GM21717 (cell line): ENCODE data around the gene NUDCD2.

Experiments
- ATAC-seq: cut with Tn5 transposase; IDR thresholded peaks from one replicate; pipeline ENCODE4 v1.9.1; 2021; ENCODE audit warnings: mild to moderate bottlenecking, moderate library complexity; ENCODE audit not compliant: unreplicated experiment

The NUDCD2 gene, protein sequence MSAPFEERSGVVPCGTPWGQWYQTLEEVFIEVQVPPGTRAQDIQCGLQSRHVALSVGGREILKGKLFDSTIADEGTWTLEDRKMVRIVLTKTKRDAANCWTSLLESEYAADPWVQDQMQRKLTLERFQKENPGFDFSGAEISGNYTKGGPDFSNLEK

DNA sequence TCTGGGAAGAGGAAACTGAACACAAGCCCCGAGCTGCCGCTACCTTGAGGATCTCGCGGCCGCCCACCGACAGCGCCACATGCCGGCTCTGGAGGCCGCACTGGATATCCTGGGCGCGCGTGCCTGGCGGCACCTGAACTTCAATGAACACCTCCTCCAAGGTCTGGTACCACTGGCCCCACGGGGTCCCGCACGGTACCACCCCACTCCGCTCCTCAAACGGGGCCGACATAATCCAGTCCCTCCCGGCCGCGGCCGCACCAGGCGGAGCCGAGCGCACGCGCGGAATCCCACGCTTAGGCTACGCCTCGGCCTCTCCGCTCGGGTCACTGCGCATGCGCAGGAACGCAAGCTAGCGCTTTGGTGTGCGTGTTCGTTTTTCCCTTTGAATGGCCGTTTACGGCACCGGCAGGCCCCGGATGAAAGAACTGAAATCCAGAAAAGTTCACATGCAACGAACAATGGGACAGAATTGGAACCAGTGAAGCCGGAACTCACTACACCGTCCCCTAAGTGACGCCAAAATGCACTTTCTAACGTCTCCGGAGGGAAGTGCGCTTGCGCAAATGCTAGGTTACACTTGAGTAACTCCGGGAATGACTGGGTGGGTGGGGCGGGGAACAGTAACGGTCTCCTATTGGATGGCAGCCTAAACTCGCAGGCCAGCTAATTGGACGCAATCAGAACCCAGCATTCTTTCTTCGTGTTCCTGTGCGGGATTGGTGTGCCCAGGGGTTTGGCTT lies at the start of gene NUDCD2:
Gene NUDCD2 (minus strand): TSS at position 284 of the 743 bp plus-strand sequence. CDS start 52 bp downstream, at position 232.
- ATAC-seq = peak; percentile 85

DNA sequence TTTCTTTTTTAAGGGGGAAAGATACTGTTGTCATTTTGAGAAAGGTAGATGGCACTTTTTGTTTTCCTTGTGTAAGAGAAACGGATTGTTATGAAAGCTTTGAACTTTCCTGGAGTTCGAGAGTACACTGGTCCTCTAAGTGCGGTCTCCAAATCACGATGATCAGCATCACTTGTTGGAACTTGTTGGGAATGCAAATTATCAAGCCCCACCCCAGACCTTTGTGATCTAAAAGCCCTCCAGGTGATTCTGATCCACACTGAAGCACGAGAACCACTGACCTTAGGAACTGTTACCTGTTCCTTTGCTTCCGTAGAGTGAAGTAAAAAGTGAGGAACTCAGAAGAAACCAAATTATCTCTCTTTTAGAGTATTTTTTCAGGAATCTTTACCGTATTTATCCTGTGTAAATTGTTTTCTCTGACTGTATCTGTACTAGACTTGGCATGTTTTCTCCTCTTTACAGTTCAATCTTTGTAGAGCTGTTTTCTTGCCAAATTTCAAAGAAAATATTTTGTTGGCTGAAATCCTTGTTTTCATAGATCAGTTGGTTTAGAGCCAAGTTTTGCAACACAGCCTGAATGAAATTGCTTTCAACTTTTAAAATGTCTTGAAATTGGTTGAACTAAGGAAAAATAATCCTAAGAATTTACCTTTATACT lies 49.5 kb upstream of the NUDCD2 start:
- ATAC-seq = no peak

DNA sequence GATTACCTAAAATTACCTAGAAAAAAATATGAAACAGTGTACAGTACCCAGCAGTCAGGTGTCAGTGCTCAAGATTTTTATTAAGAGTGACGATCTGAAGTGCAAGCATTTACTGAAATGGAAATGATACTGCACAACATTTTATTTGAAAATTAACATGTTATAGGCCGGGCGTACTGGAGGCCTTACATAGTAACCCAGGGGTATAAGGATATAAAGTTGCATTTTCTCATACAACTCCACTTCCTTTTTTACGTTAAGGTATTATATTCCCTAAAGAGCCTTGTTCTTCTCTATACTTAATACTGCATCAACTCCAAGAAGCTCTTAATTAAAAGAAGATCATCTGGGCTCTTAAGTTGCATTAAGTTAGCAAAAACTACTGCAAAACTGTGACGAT lies 48.9 kb upstream of the NUDCD2 start:
- ATAC-seq = no peak

DNA sequence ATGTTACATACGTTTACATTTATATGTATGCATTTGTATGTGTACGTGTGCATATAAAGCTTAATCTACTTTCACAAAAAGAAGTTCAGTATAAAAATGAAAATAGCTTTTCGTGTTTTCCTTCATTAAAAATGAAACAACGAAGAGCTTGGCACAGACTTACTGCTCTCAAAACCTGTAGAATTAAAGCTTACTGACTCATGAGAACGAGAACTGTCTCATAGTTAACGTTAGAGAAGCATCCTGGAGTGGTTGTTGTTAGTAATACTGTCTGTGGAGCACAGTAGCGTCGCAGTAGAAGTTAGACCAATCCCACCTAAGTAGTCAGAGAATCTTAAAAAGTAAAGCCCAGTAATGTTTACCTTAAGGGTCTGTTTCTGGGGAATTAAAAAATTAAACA lies 46.8 kb upstream of the NUDCD2 start:
- ATAC-seq = no peak

DNA sequence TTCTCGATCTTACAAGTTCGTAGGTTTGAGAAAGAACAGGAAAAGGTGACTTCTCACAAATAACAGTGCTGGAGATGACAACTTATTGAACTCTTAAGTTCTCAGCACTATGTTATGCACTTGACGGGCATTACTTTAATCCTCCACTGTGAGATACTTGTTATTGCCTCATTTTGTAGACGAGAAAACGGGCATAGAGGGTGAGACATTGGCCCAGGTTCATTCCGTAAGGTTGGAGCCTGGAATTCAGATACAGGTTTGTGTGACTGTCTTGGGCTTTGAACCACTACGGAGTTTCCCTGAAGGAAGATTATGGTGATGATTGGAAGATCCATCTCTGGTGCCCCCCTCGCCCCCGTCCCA lies 46.2 kb upstream of the NUDCD2 start:
- ATAC-seq = peak; percentile 16

DNA sequence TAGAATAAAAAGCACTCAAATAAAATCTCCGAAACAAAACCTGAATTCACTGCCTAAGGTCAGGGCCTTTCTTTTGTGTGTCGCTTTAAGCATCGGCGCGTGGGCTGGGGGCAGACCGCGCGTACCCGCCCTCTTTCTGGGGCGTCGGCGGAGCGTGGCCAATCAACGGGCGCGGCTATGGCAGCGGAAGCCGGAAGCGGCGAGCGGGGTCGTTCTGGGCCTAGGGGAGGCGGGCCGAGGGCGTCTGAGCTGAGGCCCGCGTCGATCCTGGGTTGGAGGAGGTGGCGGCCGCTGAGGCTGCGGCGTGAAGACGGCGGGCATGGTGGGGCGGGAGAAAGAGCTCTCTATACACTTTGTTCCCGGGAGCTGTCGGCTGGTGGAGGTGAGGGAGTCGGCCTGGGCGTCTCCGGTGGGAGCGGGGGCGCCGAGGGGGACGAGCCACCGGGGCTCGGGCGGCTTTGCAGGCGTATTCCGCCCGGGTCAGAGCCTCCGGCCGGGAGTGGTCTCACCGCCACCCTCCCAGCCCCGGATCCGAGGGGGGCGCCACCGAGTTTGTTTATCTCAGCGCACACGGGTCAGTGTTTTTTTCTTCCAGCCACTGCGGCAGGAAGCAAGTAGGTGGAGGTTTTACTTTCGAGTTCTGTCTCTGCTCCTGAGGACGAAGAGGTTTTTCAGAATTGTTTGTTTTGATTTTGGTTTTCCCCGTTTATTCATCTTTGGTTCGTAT lies 45.6 kb upstream of the NUDCD2 start, which contains the start of gene MAT2B:
Gene MAT2B (plus strand): TSS at position 252 of the 727 bp plus-strand sequence. CDS start 68 bp downstream, at position 320.
- peak; percentile 92 for ATAC-seq

DNA sequence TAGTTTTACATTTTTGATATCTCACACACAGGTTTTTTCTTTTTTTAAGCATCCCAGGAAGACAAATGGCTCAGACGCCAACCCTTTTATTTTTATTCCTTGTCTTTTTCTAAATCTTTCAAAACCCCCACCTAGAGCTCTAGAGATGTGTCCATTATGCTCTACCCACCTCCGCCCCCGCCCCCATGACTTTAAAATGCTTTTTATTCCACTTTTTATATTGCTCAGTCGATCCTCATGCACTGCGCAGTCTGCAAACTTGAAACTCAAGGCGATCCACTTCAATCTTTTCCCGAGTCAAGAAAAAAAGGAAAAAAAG lies 45.1 kb upstream of the NUDCD2 start:
- ATAC-seq = peak; percentile 5

DNA sequence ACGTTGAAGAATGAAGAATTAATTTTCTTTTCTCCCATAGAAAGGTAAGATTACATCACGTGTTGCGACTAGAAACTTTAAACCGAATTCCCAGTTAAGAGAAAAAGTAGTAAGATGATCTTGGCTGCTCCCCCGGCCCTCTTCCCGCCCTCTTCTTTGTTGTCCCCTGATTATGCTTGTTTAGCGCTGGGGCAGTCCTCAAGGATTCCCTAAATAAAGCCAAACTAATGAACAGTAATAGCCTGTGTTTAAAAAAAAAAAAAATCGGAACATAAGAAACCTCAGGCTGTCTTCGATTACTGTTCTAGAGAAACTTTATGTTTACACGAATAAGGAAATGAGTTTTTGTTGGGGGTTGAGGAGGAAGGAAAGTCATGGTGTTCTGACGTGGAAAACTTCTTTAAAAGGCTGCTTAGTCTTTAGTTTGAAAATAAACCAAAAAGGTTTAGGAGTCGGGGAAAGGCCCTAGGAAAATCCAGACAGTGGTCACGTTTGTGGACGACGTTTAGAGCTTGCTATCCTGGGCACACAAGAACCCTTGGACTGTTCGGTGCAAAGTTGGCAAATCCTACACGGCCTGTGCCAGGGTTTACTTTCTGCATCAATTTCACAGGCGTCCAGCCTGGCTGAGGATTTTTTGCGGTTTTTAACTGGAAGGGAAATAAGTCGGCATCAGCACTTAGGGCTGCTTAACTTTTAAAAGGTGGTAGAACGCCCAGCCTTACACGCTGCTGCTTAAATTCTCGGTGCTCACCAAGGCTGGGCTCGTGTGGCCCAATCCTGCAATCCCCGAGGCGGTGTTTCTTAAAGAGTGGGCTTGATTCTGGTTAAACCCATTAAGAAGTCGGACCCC lies 44.4 kb upstream of the NUDCD2 start:
- no peak for ATAC-seq

DNA sequence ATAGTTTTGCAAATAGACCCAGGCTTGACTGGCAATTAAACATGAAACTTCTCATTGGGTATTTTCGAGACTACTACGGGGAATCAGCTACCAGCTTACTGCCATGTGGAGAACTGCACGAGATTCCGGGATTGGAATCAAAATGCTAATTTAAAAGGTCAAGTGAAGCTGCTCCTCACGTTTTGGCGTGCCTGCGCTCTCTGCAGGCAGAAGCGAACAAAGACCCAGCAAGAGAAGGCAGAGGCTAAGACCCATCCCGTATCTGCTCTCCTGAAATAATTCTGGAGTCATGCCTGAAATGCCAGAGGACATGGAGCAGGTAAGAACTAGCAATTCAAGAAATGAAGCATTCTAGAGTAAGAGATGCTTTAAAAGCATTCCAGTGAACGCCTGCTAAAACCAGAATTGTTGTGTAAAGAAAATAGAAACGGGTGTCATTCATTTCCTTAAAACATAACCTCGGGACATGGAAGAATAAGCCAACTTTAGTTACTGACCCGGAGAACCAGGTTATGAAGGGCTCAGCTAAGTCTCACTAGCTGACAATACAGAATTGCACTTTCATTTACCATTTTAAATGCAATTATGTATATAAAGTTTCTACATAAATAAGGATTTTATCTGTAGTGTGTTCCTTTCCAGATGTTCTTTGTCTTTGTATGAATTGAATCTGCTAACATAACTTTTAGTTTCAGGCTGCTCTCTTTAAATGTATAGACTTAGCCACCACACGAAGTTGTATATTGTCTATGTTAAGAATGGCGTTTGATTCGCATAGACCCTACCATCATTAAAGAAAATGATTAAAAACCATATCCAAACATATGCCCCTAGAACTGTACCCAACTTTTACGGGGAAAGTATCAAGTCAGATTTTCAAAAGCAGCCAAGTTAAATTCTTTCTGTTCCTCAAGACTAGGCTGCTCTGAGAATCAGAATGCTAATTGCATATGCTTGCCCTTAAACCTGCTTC lies 43.5 kb upstream of the NUDCD2 start:
- no peak for ATAC-seq

DNA sequence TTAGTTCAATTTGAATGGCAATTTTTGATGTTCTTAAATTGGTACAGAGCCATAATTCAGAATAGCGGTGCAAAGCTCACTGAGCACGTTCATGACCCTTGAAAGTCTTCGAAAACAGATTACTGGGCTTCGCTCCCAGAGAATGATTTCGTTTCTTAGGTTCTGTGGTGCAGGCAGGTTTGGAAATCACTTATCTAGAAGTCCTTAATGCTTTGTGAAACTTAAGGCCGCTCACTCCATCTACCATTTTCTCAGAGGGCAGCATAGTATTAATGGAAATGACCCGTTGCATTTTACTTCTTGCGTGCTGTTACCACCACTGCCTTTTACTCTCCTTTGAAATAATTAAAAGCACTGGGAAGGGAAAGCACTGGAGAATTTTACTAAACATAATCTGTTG lies 42.6 kb upstream of the NUDCD2 start:
- ATAC-seq = no peak

DNA sequence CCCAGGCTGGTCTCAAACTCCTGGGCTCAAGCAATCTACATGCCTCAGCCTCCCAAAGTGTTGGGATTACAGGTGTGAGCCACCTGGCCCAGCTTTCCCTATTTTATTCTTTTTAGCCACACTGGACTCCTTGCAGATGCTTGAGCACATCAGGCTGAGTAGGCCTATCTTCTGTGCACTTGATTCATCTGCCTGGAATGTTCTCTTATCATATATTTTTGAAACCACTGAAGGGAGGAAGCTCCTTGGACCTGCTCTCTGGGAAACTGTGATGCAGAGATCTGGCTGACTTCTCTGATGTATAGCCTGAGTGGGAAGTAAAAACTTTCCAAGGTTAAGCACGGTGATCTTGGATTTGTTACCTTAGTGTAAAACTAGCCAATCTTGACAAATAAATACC lies 39.0 kb upstream of the NUDCD2 start:
- ATAC-seq = no peak

DNA sequence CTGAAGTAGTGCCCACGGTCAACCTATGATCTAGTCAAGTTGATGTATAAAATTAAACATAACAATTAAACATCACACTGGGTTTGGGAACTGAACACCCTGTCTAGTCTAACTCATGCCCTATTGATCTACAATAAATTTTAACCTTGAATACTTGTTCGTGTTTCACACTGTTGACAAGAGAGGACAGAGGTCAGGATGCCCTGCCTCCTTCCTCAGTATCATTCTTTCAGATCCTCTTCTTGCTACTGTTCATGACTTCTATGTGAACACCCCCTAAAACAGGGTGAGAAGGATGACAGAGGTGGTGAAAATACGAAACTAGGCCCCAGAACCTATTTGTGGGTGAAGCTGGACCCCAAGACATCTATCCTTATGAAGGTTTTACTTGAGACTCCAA lies 37.4 kb upstream of the NUDCD2 start:
- no peak for ATAC-seq

DNA sequence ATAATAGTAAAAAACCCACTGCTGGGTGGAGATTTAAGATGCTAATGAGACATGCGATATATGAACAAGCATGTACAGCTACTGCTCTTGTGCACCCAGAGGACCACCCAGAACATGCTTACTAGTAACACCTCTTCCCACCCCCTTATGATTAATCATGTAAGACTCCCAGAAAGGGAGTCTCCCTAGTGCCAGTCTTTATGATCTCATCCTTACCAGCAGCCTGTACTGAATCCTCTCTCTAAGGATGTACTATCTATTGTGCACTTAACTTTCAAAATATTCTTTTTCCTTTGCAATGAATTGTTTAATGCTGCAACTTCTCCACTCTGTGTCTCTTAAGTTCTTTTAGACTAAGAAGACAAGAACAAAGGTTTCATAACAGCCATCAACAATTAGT lies 36.4 kb upstream of the NUDCD2 start:
- ATAC-seq = no peak

DNA sequence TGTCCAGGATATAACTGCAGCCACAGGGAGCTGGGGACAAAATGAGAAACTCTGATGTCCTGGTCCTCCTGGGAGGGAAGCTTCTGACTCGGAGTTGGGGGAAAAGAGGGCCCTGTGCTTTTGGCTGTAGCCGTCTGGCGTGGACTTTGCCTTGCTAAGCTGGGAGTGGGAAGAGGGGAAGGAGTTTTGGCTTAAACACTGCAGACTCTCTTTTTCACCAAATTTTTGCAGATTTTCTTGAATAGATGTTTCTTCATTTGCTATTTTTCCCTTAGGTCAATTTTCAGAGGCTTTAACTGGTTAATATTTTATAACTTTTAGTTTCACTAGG lies 29.8 kb upstream of the NUDCD2 start:
- no peak for ATAC-seq

DNA sequence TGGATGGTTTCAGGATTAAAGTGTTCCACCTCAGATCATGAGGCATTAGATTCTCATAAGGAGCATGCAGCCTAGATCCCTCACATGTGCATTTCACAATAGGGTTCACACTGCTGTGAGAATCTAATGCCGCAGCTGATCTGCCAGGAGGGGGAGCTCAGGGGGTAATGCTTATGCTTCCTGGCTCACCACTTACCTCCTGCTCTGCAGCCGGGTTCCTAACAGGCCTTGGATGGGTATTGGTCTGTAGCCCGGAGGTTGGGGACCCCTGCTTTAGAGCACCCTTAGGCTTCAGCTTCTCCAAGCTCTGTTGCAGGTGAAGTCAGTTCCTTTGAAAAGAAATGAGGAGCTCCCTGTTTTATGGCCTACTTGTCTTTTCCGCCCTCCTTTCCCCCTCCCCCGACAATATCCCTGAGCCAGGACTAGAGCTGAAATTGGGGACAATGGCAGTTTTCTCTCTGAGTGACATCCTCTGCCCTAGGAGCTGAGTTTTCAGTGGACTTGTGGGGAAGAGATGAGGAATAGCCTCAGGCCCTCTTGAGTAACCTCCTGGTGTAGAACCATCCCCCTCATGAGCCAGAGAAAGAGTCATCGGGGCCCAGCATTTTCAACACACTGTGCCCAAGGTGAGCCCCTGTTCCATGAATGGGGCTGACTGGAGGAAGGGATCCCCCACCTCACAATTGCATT lies 29.3 kb upstream of the NUDCD2 start:
- no peak for ATAC-seq

DNA sequence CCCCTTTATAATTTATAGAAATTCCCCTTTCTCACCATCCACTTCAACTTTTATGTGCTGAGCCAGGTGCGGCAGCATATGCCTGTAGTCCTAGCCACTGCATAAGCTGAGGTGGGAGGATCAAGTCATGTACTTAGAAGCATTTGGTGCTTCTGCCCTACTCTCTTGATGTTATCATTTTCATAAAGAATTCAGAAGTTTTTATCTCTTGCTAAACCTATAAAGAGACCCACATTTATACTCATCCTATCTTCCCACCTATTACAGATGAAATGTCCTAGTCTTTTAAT lies 19.0 kb upstream of the NUDCD2 start:
- ATAC-seq = no peak

DNA sequence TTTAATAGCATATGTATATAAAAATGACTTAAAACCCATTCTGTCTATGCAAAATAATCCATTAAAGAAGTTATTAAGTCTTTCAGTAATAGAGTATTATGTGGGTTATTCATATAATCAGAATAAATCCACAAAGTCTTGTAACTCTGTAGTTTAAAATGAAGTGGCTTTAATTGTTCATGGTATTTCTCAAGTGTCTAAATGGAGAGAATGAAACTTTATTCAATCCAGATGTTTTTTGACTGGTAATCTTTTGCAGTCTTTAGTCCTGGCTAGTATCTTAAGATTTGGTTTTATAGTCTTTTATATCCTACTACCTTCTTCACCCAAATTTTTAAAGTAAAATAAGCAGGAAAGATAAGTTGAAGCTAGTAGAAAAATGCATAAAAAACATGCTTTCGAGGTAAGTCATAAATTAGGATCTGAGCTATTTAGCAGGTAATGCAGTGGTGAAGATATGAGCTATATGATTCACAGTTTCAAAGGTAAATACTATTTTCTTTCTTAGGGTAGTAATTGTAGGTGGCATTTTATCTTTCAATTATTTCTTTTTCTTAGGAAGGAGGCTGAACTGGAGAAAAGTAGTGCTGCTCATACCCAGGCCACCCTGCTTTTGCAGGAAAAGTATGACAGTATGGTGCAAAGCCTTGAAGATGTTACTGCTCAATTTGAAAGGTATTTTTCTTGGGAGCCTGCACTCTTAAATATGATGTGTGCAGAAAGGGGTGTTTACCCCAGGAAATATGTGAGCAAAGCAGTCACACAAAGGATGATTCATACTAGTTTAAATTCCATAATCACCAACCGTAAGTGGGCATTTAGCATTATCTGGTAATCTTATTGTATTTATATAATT lies 18.5 kb upstream of the NUDCD2 start:
- ATAC-seq = no peak

DNA sequence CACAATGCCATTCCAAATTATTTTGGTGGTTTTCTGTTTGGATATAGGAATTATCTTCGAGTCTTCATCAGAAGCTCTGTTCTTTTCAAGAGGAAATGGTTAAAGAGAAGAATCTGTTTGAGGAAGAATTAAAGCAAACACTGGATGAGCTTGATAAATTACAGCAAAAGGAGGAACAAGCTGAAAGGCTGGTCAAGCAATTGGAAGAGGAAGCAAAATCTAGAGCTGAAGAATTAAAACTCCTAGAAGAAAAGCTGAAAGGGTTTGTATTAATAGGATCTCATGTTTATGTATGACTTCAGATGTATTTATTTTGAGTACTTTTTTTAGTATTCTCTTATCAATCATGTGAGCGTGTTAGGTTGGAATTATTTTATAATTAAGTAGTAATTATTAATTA lies 15.5 kb upstream of the NUDCD2 start:
- ATAC-seq = no peak
